Heart right ventricle (tissue), 16 donors: ENCODE data around the gene RALGPS1. TPM values are rescaled to one million over a fixed set of nuclear protein-coding genes. Genes with fewer than 3 reads are reported as not detected.

ENCODE experiments used
- ATAC-seq, 8 donors: fragments of 200-7000 bp; cut with Tn5 transposase; one replicate each; pipeline ENCODE4 v1.9.1; 2020; ENCODE audit warnings: mild to moderate bottlenecking in 8 of 8, moderate library complexity in 8 of 8, moderate number of reproducible peaks in 1 of 8
- DNase-seq, 2 donors: peaks; one replicate each; pipeline ENCODE4 v3.0.0-alpha.2; 2020
- H3K27ac ChIP-seq, 10 donors: fragments of 200-600 bp; sonication (generic) in 2 of 10; one replicate each; pipeline versions ENCODE4 v1.5.0 to v1.8.0; 2020 to 2022; ENCODE audit warnings: mild to moderate bottlenecking in 3 of 10
- H3K27me3 ChIP-seq, 7 donors: fragments of 200-600 bp; one replicate each; pipeline ENCODE4 v1.8.0; 2021 to 2022; ENCODE audit warnings: mild to moderate bottlenecking in 2 of 7
- H3K36me3 ChIP-seq, 9 donors: fragments of 200-600 bp; sonication (generic) in 1 of 9; one replicate each; pipeline versions ENCODE4 v1.5.0 to v1.8.0; 2020 to 2022; ENCODE audit warnings: mild to moderate bottlenecking in 2 of 9
- H3K4me1 ChIP-seq, 9 donors: fragments of 200-600 bp; sonication (generic) in 1 of 9; one replicate each; pipeline versions ENCODE4 v1.5.0 to v1.8.0; 2020 to 2022; ENCODE audit warnings: mild to moderate bottlenecking in 4 of 9
- H3K4me3 ChIP-seq, 10 donors: fragments of 200-600 bp; sonication (generic) in 2 of 10; one replicate each; pipeline versions ENCODE4 v1.5.0 to v1.8.0; 2020 to 2022; ENCODE audit warnings: mild to moderate bottlenecking in 7 of 10, moderate library complexity in 2 of 10
- H3K9me3 ChIP-seq, 11 donors: fragments of 200-600 bp in 10 of 11; sonication (generic) in 2 of 11; one replicate each; pipeline versions ENCODE4 v1.5.0 to v1.8.0; 2013 to 2022; ENCODE audit warnings: mild to moderate bottlenecking in 2 of 11, control low read depth in 1 of 11, moderate library complexity in 1 of 11
- CTCF ChIP-seq, 9 donors: fragments of 200-600 bp; sonication (generic) in 2 of 9; IDR thresholded peaks; one replicate each; pipeline versions ENCODE4 v1.5.0 to v1.8.0; 2021 to 2022; ENCODE audit warnings: antibody characterized with exemption in 9 of 9, mild to moderate bottlenecking in 5 of 9, moderate library complexity in 1 of 9
- WGBS, 2 donors: extraction: QIAGEN DNeasy Blood & Tissue Kit; methylation state at CpG; one replicate each; pipeline ENCODE4 v1.1.7; 2013; ENCODE audit warnings: inconsistent platforms in 1 of 2; 5-methylcytosine and 5-hydroxymethylcytosine counted together
- intact Hi-C, 10 donors: fragments of 100-400 bp; cut with DNase I; formaldehyde crosslinking; loops; one replicate each; pipeline versions ENCODE4 v1.11.1 to v1.14.2; 2022
- polyA plus RNA-seq, 2 donors: library from polyadenylated mRNA; stranded (reverse); fragments of 200-250 nt; gene quantifications; one replicate each; pipeline ENCODE4 v1.2.3, GENCODE V29; 2013
- total RNA-seq, 10 donors: library from RNA; stranded (reverse); fragmentation: NEBNext Ultra II Directional in 3 of 10; extraction: Animal tissue kit (Norgen Biotek cat#: 25700) in 3 of 10; gene quantifications; one replicate each; pipeline versions ENCODE4 v1.2.1 to v1.2.4, GENCODE V29; 2021 to 2023
- donor health status: Arrhythmogenic right ventricular cardiomyopathy.
- donor health status: ischemic (EF 13 %, LVEDD 7.1; RV severe dilation, severe dysfunction).
- donor health status: healthy with polysubstance abuse.
- donor health status: DM: no; HTN: yes; CAD: no.
- donor health status: DM: no; HTN: no; CAD: no.
- donor health status: ischemic (EF 25% LVEDD 6.9; RV normal size, moderate dysfunction).
- donor health status: ischemic (EF 25% LVEDD 5.7; RV mildly dilated, moderate dysfunction).
- donor health status: healthy.
- donor health status: DM: yes; HTN: yes; CAD: no.
- donor health status: Ischemic cardiomyopathy.
- donor health status: ischemic (EF 35%, LVEDD 5.7; RV mildly dilated, moderate dysfunction).
- donor health status: nonischemic (EF 11% LVEDD 7.7; RV severe dilation, severe dysfunction).
- donor health status: DM: yes; HTN: yes; CAD: no.
- donor health status: PGD.
- donor health status: ischemic (EF 29% LVEDD 5.4; RV normal size, mild dysfunction).
- donor health status: nonischemic (EF 23%, LVEDD 6.1; RV moderate dilation, normal function).

The RALGPS1 gene
- total and polyA plus RNA-seq, 12 donors = 4.2 to 25.0 (median 16.8) TPM

DNA sequence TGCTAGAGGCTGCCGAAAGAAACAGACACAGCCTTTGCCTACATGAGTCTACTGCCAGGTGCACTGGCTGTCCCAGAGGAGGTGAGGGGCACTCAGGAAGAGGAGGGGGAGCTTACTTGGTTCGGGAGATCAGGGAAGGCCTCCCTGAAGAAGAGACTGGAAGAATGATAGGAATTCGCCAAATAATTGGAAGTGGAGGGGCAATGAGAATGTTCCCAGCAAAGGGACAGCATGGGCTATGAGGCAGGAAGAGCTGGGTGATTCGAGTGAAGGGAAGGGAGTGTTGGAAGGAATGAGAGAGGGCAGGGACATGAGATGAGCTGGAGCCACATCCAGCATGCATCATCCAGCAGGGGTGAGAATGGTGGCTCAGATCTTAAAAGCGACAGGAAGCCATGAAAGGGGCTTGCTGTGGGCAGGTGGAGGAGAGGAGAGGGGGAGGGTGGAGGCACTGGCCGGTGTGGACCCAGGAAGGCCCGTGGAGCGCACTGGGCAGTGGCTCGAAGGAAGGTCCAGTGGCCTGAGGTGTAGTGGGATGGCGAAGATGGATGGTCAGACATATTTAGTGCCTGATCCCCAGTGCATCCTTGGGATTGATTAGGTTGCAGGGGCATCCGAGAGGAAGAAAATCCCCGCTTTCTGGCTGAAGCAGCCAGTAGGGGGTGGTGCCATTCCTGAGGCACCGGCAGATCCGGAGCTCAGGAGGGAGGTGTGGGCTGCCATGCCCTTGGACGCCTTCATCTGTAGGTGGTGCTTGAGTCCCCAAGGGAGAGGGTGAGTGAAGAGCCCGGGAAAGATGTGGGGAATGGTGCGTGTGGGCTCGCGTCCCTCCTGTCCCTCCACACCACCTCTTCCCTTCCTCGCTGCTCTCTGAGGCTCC, 296.5 kb downstream of the RALGPS1 start:
- ATAC-seq = no peak
- Histone ChIP-seq H3K4me3 (no peak overlapping the region), H3K27me3 (no peaks in the 10 kb centered on the region), H3K9me3 (no peaks in the 10 kb centered on the region), H3K4me1 (peaks cover 0 to 18% (median 0%) of the 10 kb centered on the region in 9 donors), H3K27ac (no peak overlapping the region), H3K36me3 (peaks cover 0 to 8% (median 0%) of the 10 kb centered on the region in 9 donors)
- 89 to 90% methylated on average over 20 of the region's 20 CpGs for WGBS, 2 donors
- no peak for DNase-seq
- intact Hi-C loops = loop anchor here in 7 of 10 donors (5.0 to 10.0 kb wide), 6 partner anchors 134 to 714 kb away; partner anchors contain the start of gene SLC2A8 (in 1 of the 7)
- no peak for TF ChIP-seq CTCF (IDR thresholded peaks at IDR 0.05)

DNA sequence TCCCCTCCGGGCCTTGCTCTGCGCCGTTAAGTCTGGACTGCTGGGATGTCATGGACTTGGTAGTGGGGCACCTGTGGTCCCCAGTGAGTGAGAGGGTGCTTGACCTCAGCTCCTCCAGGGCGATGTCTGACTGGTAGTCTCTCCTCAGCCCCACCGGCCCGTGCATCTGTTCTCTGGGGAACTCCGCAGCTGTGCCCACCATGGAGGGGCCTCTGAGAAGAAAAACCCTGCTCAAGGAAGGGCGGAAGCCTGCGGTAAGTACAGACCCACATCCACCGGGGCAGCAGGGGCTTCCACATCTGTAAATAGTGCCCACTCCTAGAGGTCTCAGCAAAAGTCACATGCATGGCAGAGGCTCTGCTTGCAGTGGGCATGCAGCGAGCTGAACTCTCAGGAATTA, 297.4 kb downstream of the RALGPS1 start:
- Histone ChIP-seq H3K4me1 (peaks cover 0 to 18% (median 0%) of the 10 kb centered on the region in 9 donors), H3K4me3 (no peak overlapping the region), H3K27ac (no peak overlapping the region), H3K27me3 (no peaks in the 10 kb centered on the region), H3K9me3 (no peaks in the 10 kb centered on the region), H3K36me3 (peaks cover 0 to 12% (median 0%) of the 10 kb centered on the region in 9 donors)
- WGBS, 2 donors = 94 to 95% methylated on average over 11 of the region's 11 CpGs
- intact Hi-C loops = loop anchor here in 7 of 10 donors (5.0 to 10.0 kb wide), 6 partner anchors 133 to 713 kb away; partner anchors contain the start of gene SLC2A8 (in 1 of the 7)
- no peak for ATAC-seq
- DNase-seq = no peak
- no peak for TF ChIP-seq CTCF (IDR thresholded peaks at IDR 0.05)

- Histone ChIP-seq H3K27ac (no peak overlapping the region), H3K9me3 (no peaks in the 10 kb centered on the region), H3K27me3 (no peaks in the 10 kb centered on the region), H3K4me1 (peaks cover 0 to 18% (median 0%) of the 10 kb centered on the region in 9 donors), H3K36me3 (peaks cover 0 to 12% (median 0%) of the 10 kb centered on the region in 9 donors), H3K4me3 (no peak overlapping the region)
- no peak for TF ChIP-seq CTCF (IDR thresholded peaks at IDR 0.05)
- ATAC-seq (no peak), DNase-seq (no peak)
- intact Hi-C loops = loop anchor here in 7 of 10 donors (5.0 to 10.0 kb wide), 6 partner anchors 132 to 712 kb away; partner anchors contain the start of gene SLC2A8 (in 1 of the 7)
- 82 to 91% methylated on average over 9 of the region's 9 CpGs for WGBS, 2 donors
Observed at GRCh38 chr9:127212453-127212852, 297.9 kb downstream of the RALGPS1 start.

GRCh38 chr9:127213859-127214258, 299.3 kb downstream of the RALGPS1 start:
- DNase-seq = no peak
- TF ChIP-seq CTCF (IDR thresholded peaks at IDR 0.05) = no peak
- Histone ChIP-seq H3K36me3 (peaks cover 0 to 13% (median 0%) of the 10 kb centered on the region in 9 donors), H3K4me1 (peaks cover 0 to 18% (median 0%) of the 10 kb centered on the region in 9 donors), H3K27me3 (no peaks in the 10 kb centered on the region), H3K4me3 (no peak overlapping the region), H3K9me3 (no peaks in the 10 kb centered on the region), H3K27ac (no peak overlapping the region)
- intact Hi-C loops = loop anchor here in 7 of 10 donors (5.0 to 10.0 kb wide), 6 partner anchors 131 to 711 kb away; partner anchors contain the start of gene SLC2A8 (in 1 of the 7)
- 75 to 76% methylated on average over 4 of the region's 4 CpGs for WGBS, 2 donors
- ATAC-seq = no peak
